Measurements from ENCODE around the gene SPDYE3. TPM values are rescaled to one million over a fixed set of nuclear protein-coding genes. Genes with fewer than 3 reads are reported as not detected.
A peak's percentile ranks its signal among the peaks of the same experiment; 100 is the strongest.

Gene SPDYE3
- total and polyA plus RNA-seq, 2 of the 4 experiments (the other 2 are of a cell fraction): not detected

DNA sequence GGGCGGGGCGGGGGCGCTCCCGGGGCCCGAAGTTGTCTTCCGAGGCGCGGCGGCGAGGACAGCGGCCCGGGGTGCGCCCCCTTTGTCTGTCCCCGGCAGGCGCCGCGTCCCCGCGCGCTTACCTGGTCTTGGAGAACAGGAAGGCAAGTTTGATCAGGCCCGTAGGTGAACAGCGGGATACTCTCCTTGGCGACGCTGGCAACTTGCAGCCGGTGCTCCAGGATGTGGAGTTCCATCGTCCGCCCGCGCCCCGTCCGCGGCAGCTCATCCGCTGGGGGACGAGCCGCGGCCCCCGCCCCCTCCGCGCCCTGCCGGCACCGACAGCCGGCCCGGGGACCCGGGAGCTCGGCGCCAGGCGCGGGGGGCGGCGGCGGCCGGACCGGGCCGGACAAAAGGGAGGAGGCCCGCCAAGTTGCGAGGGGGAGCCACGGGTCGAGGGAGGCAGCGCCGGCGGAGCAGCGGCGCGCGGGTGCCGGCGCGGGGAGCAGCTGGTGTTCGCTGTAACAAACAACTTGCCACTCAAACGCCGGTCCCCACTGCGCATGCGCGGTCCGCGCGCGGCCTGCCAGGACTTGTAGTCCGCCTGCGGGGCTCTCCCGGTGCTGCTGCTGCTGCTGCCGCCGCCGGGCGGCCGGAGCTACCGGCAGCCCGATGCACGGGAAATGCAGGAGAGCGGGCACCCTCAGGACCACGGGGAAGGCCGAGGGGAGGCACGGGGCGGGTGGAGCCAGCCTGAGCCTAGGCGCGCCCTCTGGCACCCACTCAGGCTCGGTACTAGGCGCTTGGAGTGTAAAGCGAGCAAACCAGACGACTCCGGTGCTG lies 35.6 kb upstream of the SPDYE3 start:
- ATAC-seq (ENCODE audit: low read depth) (peak; percentile 90), DNase-seq (peak; percentile 93)
- Histone ChIP-seq H3K27ac (ENCODE audit: insufficient read depth, low read length) (peak overlapping the region; percentile 36; the same call in 1 of the 2 replicates), H4K20me1 (ENCODE audit: insufficient read depth, low read length) (peaks cover 23% of the 10 kb centered on the region), H2AFZ (replicated peaks; ENCODE audit: low read length, poor library complexity) (peak overlapping the region; percentile 94), H3K9ac (ENCODE audit: low read depth, low read length) (peak overlapping the region; percentile 56), H4K91ac (ENCODE audit: insufficient read depth, low read depth, low read length) (no peak overlapping the region; the same call in 1 of the 2 replicates), H3K56ac (ENCODE audit: extremely low read depth, insufficient read depth, low read length) (no peak overlapping the region), H3K36me3 (ENCODE audit: control insufficient read depth, insufficient read depth, low read length) (no peaks in the 10 kb centered on the region; the same call in 1 of the 2 replicates), H3K23ac (ENCODE audit: low read depth, low read length) (peak overlapping the region; percentile 87), H2BK5ac (ENCODE audit: low read depth, low read length, poor library complexity, severe bottlenecking) (no peak overlapping the region), H3K4me1 (ENCODE audit: control insufficient read depth, insufficient read depth, low read length) (peaks cover 3% of the 10 kb centered on the region; the same call in 1 of the 2 replicates), H3K9me1 (ENCODE audit: insufficient read depth, low read length) (no peaks in the 10 kb centered on the region), H2AK9ac (replicated peaks; ENCODE audit: low read depth, low read length, poor library complexity) (peak overlapping the region; percentile 76), H4K5ac (ENCODE audit: low read depth, low read length) (peak overlapping the region; percentile 16; the same call in 1 of the 2 replicates), H3K4me3 (ENCODE audit: insufficient read depth, low read depth, low read length) (peak overlapping the region; percentile 97), H2BK20ac (ENCODE audit: low read depth, low read length) (no peak overlapping the region), H4K8ac (ENCODE audit: low read depth in 2 of 2, low read length in 2 of 2) (peak overlapping the region; percentile 69 to 71; a peak in 3 of 4 replicates), H2BK15ac (ENCODE audit: low read depth, low read length) (no peak overlapping the region; the same call in 2 of the 3 replicates), H2BK120ac (ENCODE audit: low read depth, low read length) (peak overlapping the region; percentile 48; the same call in 1 of the 2 replicates), H3K4ac (ENCODE audit: low read depth, low read length) (peak overlapping the region; percentile 77), H2AK5ac (ENCODE audit: low read depth, low read length) (no peak overlapping the region), H3K9me3 (ENCODE audit: control insufficient read depth, insufficient read depth, low read length) (no peaks in the 10 kb centered on the region), H3K14ac (replicated peaks; ENCODE audit: low read depth, low read length) (no peak overlapping the region; the same call in 1 of the 2 replicates), H3K79me1 (ENCODE audit: low read depth in 1 of 2, low read length in 2 of 2) (peaks cover 13 to 25% of the 10 kb centered on the region in 2 experiments; a peak in 3 of 4 replicates), H3K18ac (ENCODE audit: low read depth, low read length) (no peak overlapping the region; the same call in 1 of the 2 replicates), H3K27me3 (ENCODE audit: control insufficient read depth, insufficient read depth, low read length) (no peaks in the 10 kb centered on the region), H3K4me2 (ENCODE audit: low read depth, low read length) (peak overlapping the region; percentile 61)
- dilution Hi-C loops (cut with HindIII; ENCODE audit: low sequenced_read_pairs, unreplicated experiment) (no loop called here), intact Hi-C loops (cut with micrococcal nuclease) (no loop called here), in situ Hi-C loops (cut with MboI; ENCODE audit: low sequenced_read_pairs) (no loop called here)
- no TSS peak for BruUV-seq (replicated peaks)
- WGBS, 2 experiments (ENCODE audit: extremely low coverage in 2 of 2, insufficient read length in 1 of 2): 1% methylated on average over 44 of the region's 101 CpGs; no CpG with 5 or more reads in 1 of the 2 experiments
- ChIA-PET CTCF (interaction anchor here (0.6 kb wide), 1 partner anchor 109 kb away, joined by 3 read pairs; no protein-coding TSS in a partner anchor), POLR2A (ENCODE audit: unreplicated experiment) (no interaction called here)
- TF ChIP-seq MAFK (IDR thresholded peaks at IDR 0.05; ENCODE audit: low read depth, low read length) (no peak), BHLHE40 (IDR thresholded peaks at IDR 0.05; ENCODE audit: low read depth, low read length) (no peak), MAZ (IDR thresholded peaks at IDR 0.05; ENCODE audit: borderline replicate concordance, low read depth, low read length) (0 out of 2 replicates have a peak, but pooled peaks have one; percentile 36)
- TF ChIP-seq, protein P1, sequence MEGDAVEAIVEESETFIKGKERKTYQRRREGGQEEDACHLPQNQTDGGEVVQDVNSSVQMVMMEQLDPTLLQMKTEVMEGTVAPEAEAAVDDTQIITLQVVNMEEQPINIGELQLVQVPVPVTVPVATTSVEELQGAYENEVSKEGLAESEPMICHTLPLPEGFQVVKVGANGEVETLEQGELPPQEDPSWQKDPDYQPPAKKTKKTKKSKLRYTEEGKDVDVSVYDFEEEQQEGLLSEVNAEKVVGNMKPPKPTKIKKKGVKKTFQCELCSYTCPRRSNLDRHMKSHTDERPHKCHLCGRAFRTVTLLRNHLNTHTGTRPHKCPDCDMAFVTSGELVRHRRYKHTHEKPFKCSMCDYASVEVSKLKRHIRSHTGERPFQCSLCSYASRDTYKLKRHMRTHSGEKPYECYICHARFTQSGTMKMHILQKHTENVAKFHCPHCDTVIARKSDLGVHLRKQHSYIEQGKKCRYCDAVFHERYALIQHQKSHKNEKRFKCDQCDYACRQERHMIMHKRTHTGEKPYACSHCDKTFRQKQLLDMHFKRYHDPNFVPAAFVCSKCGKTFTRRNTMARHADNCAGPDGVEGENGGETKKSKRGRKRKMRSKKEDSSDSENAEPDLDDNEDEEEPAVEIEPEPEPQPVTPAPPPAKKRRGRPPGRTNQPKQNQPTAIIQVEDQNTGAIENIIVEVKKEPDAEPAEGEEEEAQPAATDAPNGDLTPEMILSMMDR (conservative IDR thresholded peaks at IDR 0.05; ENCODE audit: low read depth, low read length): peak; percentile 35; the same call in 1 of the 2 replicates
- TF ChIP-seq, protein P2, sequence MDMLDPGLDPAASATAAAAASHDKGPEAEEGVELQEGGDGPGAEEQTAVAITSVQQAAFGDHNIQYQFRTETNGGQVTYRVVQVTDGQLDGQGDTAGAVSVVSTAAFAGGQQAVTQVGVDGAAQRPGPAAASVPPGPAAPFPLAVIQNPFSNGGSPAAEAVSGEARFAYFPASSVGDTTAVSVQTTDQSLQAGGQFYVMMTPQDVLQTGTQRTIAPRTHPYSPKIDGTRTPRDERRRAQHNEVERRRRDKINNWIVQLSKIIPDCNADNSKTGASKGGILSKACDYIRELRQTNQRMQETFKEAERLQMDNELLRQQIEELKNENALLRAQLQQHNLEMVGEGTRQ (IDR thresholded peaks at IDR 0.05; ENCODE audit: low read depth, low read length): no peak
